RWPE2 (cell line): ENCODE data around the gene CASQ1.

Experiments
- ATAC-seq: fragments of 200-7000 bp; cut with Tn5 transposase; 3 replicates; pipeline ENCODE4 v1.9.1; 2021; ENCODE audit warnings: low read depth
- DNase-seq: peaks from one replicate; pipeline ENCODE4 v3.0.0-alpha.2; 2020; ENCODE audit warnings: low spot score
- H3K27ac ChIP-seq: fragments of 450-650 bp; 2 replicates; pipeline ENCODE4 v1.5.1; 2017; ENCODE audit warnings: mild to moderate bottlenecking; ENCODE audit not compliant: poor library complexity, severe bottlenecking
- H3K27me3 ChIP-seq: fragments of 250-450 bp; sonication (Bioruptor Pico); 2 replicates; pipeline ENCODE4 v1.5.1; 2021; ENCODE audit warnings: mild to moderate bottlenecking, moderate library complexity; ENCODE audit not compliant: insufficient read depth, poor library complexity, severe bottlenecking
- H3K36me3 ChIP-seq: fragments of 250-450 bp; sonication (Bioruptor Pico); 2 replicates; pipeline ENCODE4 v1.5.1; 2020; ENCODE audit warnings: low read depth, mild to moderate bottlenecking, moderate library complexity
- H3K4me1 ChIP-seq: fragments of 250-450 bp; sonication (Bioruptor Pico); 2 replicates; pipeline ENCODE4 v1.5.1; 2021; ENCODE audit warnings: mild to moderate bottlenecking, moderate library complexity; ENCODE audit not compliant: insufficient read depth, poor library complexity, severe bottlenecking
- H3K4me3 ChIP-seq: fragments of 250-450 bp; sonication (Bioruptor Pico); 2 replicates; pipeline ENCODE4 v1.5.1; 2021; ENCODE audit warnings: mild to moderate bottlenecking, moderate library complexity; ENCODE audit not compliant: severe bottlenecking
- H3K9me3 ChIP-seq: fragments of 250-450 bp; sonication (Bioruptor Pico); 2 replicates; pipeline ENCODE4 v1.5.1; 2021; ENCODE audit warnings: mild to moderate bottlenecking, moderate library complexity; ENCODE audit not compliant: severe bottlenecking
- TF ChIP-seq, protein P1 (sequence below): fragments of 450-650 bp; IDR thresholded peaks from one replicate; pipeline ENCODE4 v1.5.1; 2017; ENCODE audit warnings: mild to moderate bottlenecking, moderate library complexity; ENCODE audit not compliant: poor library complexity, severe bottlenecking

The CASQ1 gene

DNA sequence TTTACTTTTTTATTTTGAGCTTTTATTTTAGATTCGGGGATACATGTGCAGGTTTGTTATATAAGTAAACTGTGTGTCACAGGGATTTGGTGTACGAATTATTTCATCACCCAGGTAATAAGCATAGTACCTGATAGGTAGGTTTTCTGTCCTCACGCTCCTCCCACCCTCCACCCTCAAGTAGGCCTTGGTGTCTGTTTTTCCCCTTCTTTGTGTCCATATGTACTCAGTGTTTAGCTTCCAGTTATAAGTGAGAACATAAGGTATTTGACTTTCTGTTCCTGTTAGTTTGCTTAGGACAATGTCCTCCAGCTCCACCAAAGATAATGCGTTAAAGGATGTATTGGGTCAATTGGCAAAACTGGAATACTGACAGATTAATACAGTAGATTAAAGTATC, 33.2 kb upstream of the CASQ1 start:
- Histone ChIP-seq H3K27me3 (no peaks in the 10 kb centered on the region), H3K4me1 (no peaks in the 10 kb centered on the region), H3K4me3 (no peak overlapping the region), H3K36me3 (no peaks in the 10 kb centered on the region), H3K9me3 (no peaks in the 10 kb centered on the region), H3K27ac (no peak overlapping the region)
- ATAC-seq (no peak), DNase-seq (no peak)
- TF ChIP-seq, protein P1, sequence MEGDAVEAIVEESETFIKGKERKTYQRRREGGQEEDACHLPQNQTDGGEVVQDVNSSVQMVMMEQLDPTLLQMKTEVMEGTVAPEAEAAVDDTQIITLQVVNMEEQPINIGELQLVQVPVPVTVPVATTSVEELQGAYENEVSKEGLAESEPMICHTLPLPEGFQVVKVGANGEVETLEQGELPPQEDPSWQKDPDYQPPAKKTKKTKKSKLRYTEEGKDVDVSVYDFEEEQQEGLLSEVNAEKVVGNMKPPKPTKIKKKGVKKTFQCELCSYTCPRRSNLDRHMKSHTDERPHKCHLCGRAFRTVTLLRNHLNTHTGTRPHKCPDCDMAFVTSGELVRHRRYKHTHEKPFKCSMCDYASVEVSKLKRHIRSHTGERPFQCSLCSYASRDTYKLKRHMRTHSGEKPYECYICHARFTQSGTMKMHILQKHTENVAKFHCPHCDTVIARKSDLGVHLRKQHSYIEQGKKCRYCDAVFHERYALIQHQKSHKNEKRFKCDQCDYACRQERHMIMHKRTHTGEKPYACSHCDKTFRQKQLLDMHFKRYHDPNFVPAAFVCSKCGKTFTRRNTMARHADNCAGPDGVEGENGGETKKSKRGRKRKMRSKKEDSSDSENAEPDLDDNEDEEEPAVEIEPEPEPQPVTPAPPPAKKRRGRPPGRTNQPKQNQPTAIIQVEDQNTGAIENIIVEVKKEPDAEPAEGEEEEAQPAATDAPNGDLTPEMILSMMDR: no peak

DNA sequence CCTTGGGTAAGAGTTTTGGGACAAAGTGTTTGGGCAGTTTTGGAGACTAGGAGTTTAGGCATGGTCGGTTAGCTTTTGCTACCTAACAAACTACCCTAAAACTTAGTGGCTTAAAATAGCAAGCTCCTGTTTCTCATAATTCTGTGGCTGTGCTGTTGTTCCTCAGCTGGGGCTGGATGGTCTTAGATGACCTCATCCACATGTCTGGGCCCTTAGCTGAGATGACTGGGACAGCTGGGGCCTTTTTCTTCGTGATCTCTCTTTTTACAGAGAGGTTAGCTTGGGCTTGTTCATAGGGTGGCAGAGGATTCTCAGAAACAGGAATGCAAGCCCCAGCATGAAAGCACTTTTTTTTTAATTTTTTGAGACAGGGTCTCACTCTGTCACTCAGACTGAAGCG, 32.3 kb upstream of the CASQ1 start:
- Histone ChIP-seq H3K36me3 (no peaks in the 10 kb centered on the region), H3K4me3 (no peak overlapping the region), H3K4me1 (no peaks in the 10 kb centered on the region), H3K9me3 (no peaks in the 10 kb centered on the region), H3K27ac (no peak overlapping the region), H3K27me3 (no peaks in the 10 kb centered on the region)
- TF ChIP-seq, protein P1: no peak
- DNase-seq: no peak
- no peak for ATAC-seq

DNA sequence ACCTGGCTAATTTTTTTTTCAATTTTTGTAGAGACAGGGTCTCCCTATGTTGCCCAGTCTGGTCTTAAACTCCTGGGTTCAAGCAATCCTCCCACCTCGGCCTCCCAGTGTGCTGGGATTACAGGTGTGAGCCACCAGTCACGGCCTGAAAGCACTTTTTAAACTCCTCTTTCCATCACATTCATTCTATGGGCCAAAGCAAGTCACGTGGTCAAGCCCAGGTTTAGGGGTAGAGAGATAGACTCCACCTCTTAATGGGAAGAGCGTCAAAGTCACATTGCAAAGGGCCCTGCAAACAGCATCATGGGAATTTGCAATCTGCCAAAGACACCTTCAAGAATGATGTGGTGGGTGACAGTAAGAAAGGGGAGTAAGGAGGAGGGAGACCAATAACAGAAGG, 31.8 kb upstream of the CASQ1 start:
- no peaks in the 10 kb centered on the region for H3K9me3 ChIP-seq
- H3K36me3 ChIP-seq: no peaks in the 10 kb centered on the region
- no peak overlapping the region for H3K4me3 ChIP-seq
- no peaks in the 10 kb centered on the region for H3K27me3 ChIP-seq
- TF ChIP-seq, protein P1: no peak
- no peak overlapping the region for H3K27ac ChIP-seq
- no peak for DNase-seq
- no peak for ATAC-seq
- no peaks in the 10 kb centered on the region for H3K4me1 ChIP-seq

DNA sequence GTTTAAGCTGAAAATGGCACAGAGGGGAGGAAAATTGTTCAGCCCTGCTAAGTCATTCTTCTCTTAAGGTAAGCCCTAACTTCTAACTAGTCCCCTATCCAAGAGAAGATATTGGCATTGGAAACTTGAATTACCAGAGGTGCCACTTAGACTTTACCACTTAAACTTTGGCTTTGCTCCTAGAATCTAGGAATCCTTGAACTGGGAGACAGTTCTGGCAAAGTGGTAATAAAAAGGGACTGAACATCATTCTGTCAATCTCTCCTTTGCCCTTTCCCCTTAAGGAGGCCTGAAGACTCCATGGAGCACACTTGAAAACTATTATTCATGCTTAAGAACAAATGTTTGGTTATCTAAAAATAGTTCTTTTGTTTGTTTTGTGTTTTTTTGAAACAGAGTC, 30.5 kb upstream of the CASQ1 start:
- no peak overlapping the region for H3K4me3 ChIP-seq
- ATAC-seq (no peak), DNase-seq (no peak)
- H3K9me3 ChIP-seq: no peaks in the 10 kb centered on the region
- no peaks in the 10 kb centered on the region for H3K4me1 ChIP-seq
- H3K36me3 ChIP-seq: no peaks in the 10 kb centered on the region
- H3K27ac ChIP-seq: no peak overlapping the region
- TF ChIP-seq, protein P1: no peak
- H3K27me3 ChIP-seq: no peaks in the 10 kb centered on the region

DNA sequence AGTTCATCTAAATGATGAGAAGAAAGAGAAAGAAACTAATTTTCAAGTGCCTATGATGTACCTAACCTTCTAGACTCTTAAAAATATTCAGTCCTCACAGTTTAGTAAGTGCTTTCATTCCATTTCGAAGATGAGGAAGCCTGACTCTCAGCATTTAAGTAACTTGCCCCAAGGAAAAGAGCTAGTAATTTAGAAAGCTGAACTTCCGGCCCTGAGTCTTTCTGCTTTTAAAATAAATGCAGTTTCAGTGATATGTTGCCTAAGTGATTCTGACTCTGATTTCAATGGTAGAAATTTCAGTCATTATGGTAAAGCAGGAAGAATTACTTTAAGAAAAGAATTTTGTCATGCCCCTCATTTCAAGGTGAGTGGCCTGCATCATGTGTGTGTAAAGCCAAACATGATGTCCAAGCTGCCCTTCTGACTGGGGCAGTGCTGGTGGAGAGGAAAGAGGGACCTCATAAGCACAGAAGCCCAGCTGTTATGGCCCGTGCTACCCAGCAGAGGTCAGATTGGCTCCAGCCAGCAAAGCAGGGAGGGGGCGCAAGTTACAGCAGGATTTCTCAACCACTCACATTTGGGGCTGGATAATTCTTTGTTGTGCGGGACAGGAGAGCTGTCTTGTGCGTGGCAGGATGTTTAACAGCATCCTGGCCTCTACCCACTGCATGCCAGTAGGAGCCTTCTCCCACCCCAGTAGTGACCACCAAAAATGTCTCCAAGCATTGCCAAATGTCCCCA, 28.2 kb upstream of the CASQ1 start:
- Histone ChIP-seq H3K27me3 (no peaks in the 10 kb centered on the region), H3K27ac (no peak overlapping the region), H3K9me3 (no peaks in the 10 kb centered on the region), H3K4me3 (no peak overlapping the region), H3K36me3 (no peaks in the 10 kb centered on the region), H3K4me1 (no peaks in the 10 kb centered on the region)
- no peak for DNase-seq
- TF ChIP-seq, protein P1: peak; percentile 28
- ATAC-seq: no peak
